ENCODE data around the gene R3HDM4.
"Not testable (repeated sequence)": the region's sequence is repeated elsewhere in the genome, so short reads cannot be mapped to it uniquely, and the experiment has no call there.

The R3HDM4 gene

GRCh38 chr19:853014-853585 lies 59.9 kb downstream of the R3HDM4 start:
- Histone ChIP-seq H3K27ac (peak overlapping the region in 2 of 21 experiments; percentile 12 to 16), H3K4me3 (no peak overlapping the region)

- peak within 1 kb of the TSS in 13 of 21 experiments; percentile 0 to 84 (median 57) for H3K27ac ChIP-seq
- no peak within 1 kb of the TSS for H3K4me3 ChIP-seq
Observed at GRCh38 chr19:852136-853013, 60.6 kb downstream of the R3HDM4 start, which contains the start of gene ELANE. TSS of gene ELANE (plus strand) at chr19:852303. CDS start at chr19:852329, 26 bp downstream.

GRCh38 chr19:850979-851335 lies 62.1 kb downstream of the R3HDM4 start:
- no peak overlapping the region for H3K4me3 ChIP-seq
- peak overlapping the region in 20 of 21 experiments; percentile 0 to 84 (median 48) for H3K27ac ChIP-seq

DNA sequence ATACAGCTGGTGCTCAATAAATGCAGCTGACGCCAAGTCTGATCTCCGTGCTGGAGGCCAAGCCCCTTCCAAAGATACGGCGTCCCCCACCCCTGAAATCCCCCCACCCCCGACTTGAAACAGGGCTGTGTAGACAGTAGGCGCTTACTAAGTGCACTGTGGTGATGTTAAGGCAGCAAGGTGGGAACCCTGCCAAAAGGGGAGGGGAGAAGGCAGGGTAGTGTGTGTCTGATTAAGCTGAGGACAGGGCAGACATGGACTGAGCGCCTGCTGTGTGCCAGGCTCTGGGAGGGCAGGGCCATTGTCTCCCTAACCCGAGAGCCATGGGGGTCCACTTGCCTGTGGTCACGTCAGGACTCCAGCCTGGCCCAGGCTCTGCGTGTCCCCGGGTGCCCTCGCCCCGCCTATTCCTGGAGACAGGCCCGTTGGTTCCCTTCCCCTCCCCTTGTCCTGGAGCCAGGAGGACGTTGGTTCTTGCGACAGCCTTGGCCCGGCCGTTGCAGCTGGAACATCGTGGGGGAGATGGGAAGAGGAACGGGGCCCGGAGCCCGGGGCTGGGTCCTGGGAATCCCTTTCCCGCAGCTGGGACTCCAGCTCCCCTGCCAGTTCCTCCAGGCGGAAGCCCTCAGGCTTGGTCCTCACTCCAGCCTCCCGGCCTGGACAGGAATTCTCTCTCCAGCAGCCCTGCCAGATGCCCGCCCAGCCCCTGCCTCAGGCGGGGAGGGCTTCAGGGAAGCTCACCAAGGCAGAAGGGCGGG lies 62.6 kb downstream of the R3HDM4 start:
- Histone ChIP-seq H3K27ac (peak overlapping the region in 20 of 21 experiments; percentile 0 to 84 (median 48)), H3K4me3 (no peak overlapping the region)

- H3K4me3 ChIP-seq: not testable (repeated sequence)
- H3K27ac ChIP-seq: peak overlapping the region in 4 of 21 experiments; percentile 23 to 79 (median 52)
Observed at GRCh38 chr19:849195-849594, 63.8 kb downstream of the R3HDM4 start.

- no peak overlapping the region for H3K4me3 ChIP-seq
- peak overlapping the region in 8 of 21 experiments; percentile 35 to 79 (median 54) for H3K27ac ChIP-seq
Observed at GRCh38 chr19:848386-848921, 64.6 kb downstream of the R3HDM4 start.
